Left ventricle myocardium superior (tissue), 1 donor: ENCODE results near the gene SYNPO. TPM values are rescaled to one million over a fixed set of nuclear protein-coding genes. Genes with fewer than 3 reads are reported as not detected.

Source experiments
- total RNA-seq: library from RNA; stranded (reverse); fragmentation: NEBNext Ultra II Directional; extraction: Animal tissue kit (Norgen Biotek cat#: 25700); gene quantifications from one replicate; pipeline ENCODE4 v1.2.1, GENCODE V29; 2021
- donor health status: DM: no; HTN: yes; CAD: no; lungs with severe emphysema.

SYNPO gene
- total RNA-seq, 1 donor from 2014 or later, result 675 TPM

Other genes with a start within 250 kb of the SYNPO start
- gene CD74, start 227.8 kb upstream of the SYNPO start, total RNA-seq, result 341 TPM
- 1,255 TPM for gene RPS14, start 190.9 kb upstream of the SYNPO start, total RNA-seq
- 57.9 TPM for gene NDST1, start 132.5 kb upstream of the SYNPO start, total RNA-seq
- gene MYOZ3, start 20.6 kb downstream of the SYNPO start, total RNA-seq, result 3.2 TPM
- 28.9 TPM for gene RBM22, start 60.4 kb downstream of the SYNPO start, total RNA-seq
- gene DCTN4, start 118.4 kb downstream of the SYNPO start, total RNA-seq, result 43.5 TPM
- gene SMIM3, start 138.1 kb downstream of the SYNPO start, total RNA-seq, result 15.2 TPM
- gene IRGM, start 205.9 kb downstream of the SYNPO start, total RNA-seq, result not detected